Endothelial cell of umbilical vein (primary cell): Measurements from ENCODE around the gene LRRC74B. TPM values are rescaled to one million over a fixed set of nuclear protein-coding genes. Genes with fewer than 3 reads are reported as not detected.

Experiments used
- BruUV-seq: library from RNA; stranded (reverse); fragments of 400-500 nt; replicated peaks from 2 replicates; lab custom pipeline; 2021; lab: Mats Ljungman, UMichigan
- CTCF ChIA-PET: fragments of 300-600, 350-600 bp; sonication (Branson Sonifier 250); formaldehyde crosslinking; loops from one replicate; lab custom pipeline; 2021; ENCODE audit warnings: antibody characterized with exemption, inconsistent platforms; lab: Charles Lee
- POLR2A ChIA-PET: fragments of 300-600, 350-600 bp; sonication (Branson Sonifier 250); formaldehyde crosslinking; loops from one replicate; lab custom pipeline; 2021; ENCODE audit warnings: antibody characterized with exemption, inconsistent platforms; lab: Charles Lee
- DNase-seq: peaks from one replicate; pipeline ENCODE4 v3.0.0-alpha.2; 2011; ENCODE audit warnings: low read depth, low spot score
- FAIRE-seq: peaks from 2 replicates; lab custom pipeline; 2011; peaks lifted over from hg19 to GRCh38; lab: Jason Lieb, UNC
- H2AFZ ChIP-seq: 2 replicates; pipeline ENCODE4 v1.6.0; 2012; ENCODE audit warnings: low read depth, low read length, control low read depth, inconsistent platforms
- H3K27ac ChIP-seq: 2 replicates; pipeline ENCODE4 v1.5.1; 2011; ENCODE audit warnings: low read depth, mild to moderate bottlenecking, control low read depth, low read length, moderate library complexity; ENCODE audit not compliant: insufficient read depth
- H3K27me3 ChIP-seq, 2 experiments: 2 replicates each; pipeline versions ENCODE4 v1.6.0 to v1.6.1; 2011; ENCODE audit warnings: low read length in 2 of 2, mixed read lengths in 1 of 2; ENCODE audit not compliant: control insufficient read depth in 2 of 2, insufficient read depth in 2 of 2
- H3K36me3 ChIP-seq, 2 experiments: 2 replicates in 1 of 2; 3 replicates in 1 of 2; pipeline ENCODE4 v1.5.1; 2011; ENCODE audit warnings: low read length in 2 of 2, mild to moderate bottlenecking in 1 of 2, moderate library complexity in 1 of 2; ENCODE audit not compliant: control insufficient read depth in 2 of 2, insufficient read depth in 2 of 2; ENCODE audit errors: extremely low read depth in 1 of 2
- H3K4me1 ChIP-seq: 3 replicates; pipeline ENCODE4 v1.5.1; 2011; ENCODE audit warnings: mild to moderate bottlenecking, low read length; ENCODE audit not compliant: control insufficient read depth, insufficient read depth; ENCODE audit errors: extremely low read depth
- H3K4me2 ChIP-seq: 2 replicates; pipeline ENCODE4 v1.6.1; 2011; ENCODE audit warnings: low read length, control low read depth, mixed read lengths; ENCODE audit not compliant: insufficient read depth
- H3K4me3 ChIP-seq, 3 experiments: fragments of 200-600 bp in 1 of 3; sonication (generic), shearing (Covaris generic) in 1 of 3; replicated peaks in 1 of 3; 2 replicates each; pipeline ENCODE4 v1.5.1; 2011 to 2016; ENCODE audit warnings: control low read depth in 3 of 3, low read length in 3 of 3, mild to moderate bottlenecking in 2 of 3, inconsistent platforms in 1 of 3, low read depth in 1 of 3, moderate library complexity in 1 of 3; ENCODE audit not compliant: insufficient read depth in 1 of 3
- H3K79me2 ChIP-seq: 2 replicates; pipeline ENCODE4 v1.6.0; 2012; ENCODE audit warnings: low read length, inconsistent platforms; ENCODE audit not compliant: control insufficient read depth, insufficient read depth
- H3K9ac ChIP-seq: replicated peaks from 2 replicates; pipeline ENCODE3; 2011; ENCODE audit warnings: low read length, control low read depth; ENCODE audit not compliant: insufficient read depth; ENCODE audit errors: extremely low read depth
- H3K9me1 ChIP-seq: replicated peaks from 3 replicates; pipeline ENCODE4 v1.6.0; 2011; ENCODE audit warnings: mild to moderate bottlenecking, low read length; ENCODE audit not compliant: control insufficient read depth, insufficient read depth; ENCODE audit errors: extremely low read depth
- H3K9me3 ChIP-seq: replicated peaks from 2 replicates; pipeline ENCODE4 v1.5.1; 2012; ENCODE audit warnings: low read length, inconsistent platforms; ENCODE audit not compliant: control insufficient read depth, insufficient read depth
- H4K20me1 ChIP-seq: replicated peaks from 2 replicates; pipeline ENCODE3; 2011; ENCODE audit warnings: mild to moderate bottlenecking, low read length; ENCODE audit not compliant: control insufficient read depth, insufficient read depth; ENCODE audit errors: extremely low read depth
- CTCF ChIP-seq, 2 donors: IDR thresholded peaks; 1 replicate in 1 of 2; 2 replicates in 1 of 2; pipeline ENCODE4 v1.5.1; 2011; ENCODE audit warnings: low read length in 2 of 2, mild to moderate bottlenecking in 2 of 2, moderate library complexity in 2 of 2, control low read depth in 1 of 2, inconsistent platforms in 1 of 2, low read depth in 1 of 2; ENCODE audit not compliant: insufficient read depth in 1 of 2; ENCODE audit errors: extremely low read depth in 1 of 2
- EZH2 ChIP-seq: IDR thresholded peaks from 2 replicates; pipeline ENCODE4 v1.6.1; 2012; ENCODE audit warnings: borderline replicate concordance, low read depth, mild to moderate bottlenecking, moderate library complexity, low read length, inconsistent platforms; ENCODE audit not compliant: severe bottlenecking
- FOS ChIP-seq: IDR thresholded peaks from 2 replicates; pipeline ENCODE4 v1.6.1; 2011; ENCODE audit warnings: mild to moderate bottlenecking, low read length, moderate library complexity, borderline replicate concordance; ENCODE audit not compliant: insufficient read depth
- GATA2 ChIP-seq: IDR thresholded peaks from 2 replicates; pipeline ENCODE4 v1.7.0; 2011; ENCODE audit warnings: low read depth, mild to moderate bottlenecking, moderate library complexity, mixed read lengths, low read length; ENCODE audit not compliant: insufficient read length, insufficient read depth
- JUN ChIP-seq: IDR thresholded peaks from 2 replicates; pipeline ENCODE4 v1.6.1; 2011; ENCODE audit warnings: borderline replicate concordance, low read depth; ENCODE audit not compliant: insufficient read length, insufficient read depth
- MAX ChIP-seq: IDR thresholded peaks from 2 replicates; pipeline ENCODE4 v1.6.1; 2011; ENCODE audit not compliant: insufficient read depth, insufficient read length
- MYC ChIP-seq: IDR thresholded peaks from one replicate; pipeline ENCODE4 v1.6.1; 2011; ENCODE audit warnings: mild to moderate bottlenecking, low read depth, low read length
- POLR2A ChIP-seq: IDR thresholded peaks from 2 replicates; pipeline ENCODE4 v1.6.1; 2012; ENCODE audit warnings: low read depth, mild to moderate bottlenecking, control low read depth, low read length
- POLR2AphosphoS5 ChIP-seq: IDR thresholded peaks from 2 replicates; pipeline ENCODE4 v1.6.1; 2012; ENCODE audit warnings: low read depth, mild to moderate bottlenecking, control low read depth, low read length, moderate library complexity; ENCODE audit not compliant: insufficient read depth
- dilution Hi-C: fragments of 300-500 bp; cut with MboI; formaldehyde crosslinking; loops from one replicate; pipeline ENCODE4 v1.15.0; 2019; ENCODE audit warnings: low sequenced_read_pairs; ENCODE audit not compliant: extremely low pct_ligation_motif_present
- intact Hi-C: fragments of 100-400 bp; cut with micrococcal nuclease; formaldehyde crosslinking; loops from one replicate; pipeline ENCODE4 v1.10.0; 2022
- polyA plus RNA-seq, 4 experiments: library from polyadenylated mRNA; depleted of rRNA in 3 of 4; stranded (reverse) in 3 of 4; unstranded in 1 of 4; fragments of >200 nt; gene quantifications; 2 replicates each; pipeline versions ENCODE4 v1.2.1 to v1.2.3, GENCODE V29; 2011 to 2012; ENCODE audit warnings: missing spikeins in 1 of 4
- total RNA-seq: library from RNA; stranded (reverse); gene quantifications from 2 replicates; pipeline ENCODE4 v1.2.3, GENCODE V29; 2021

The LRRC74B gene
- total and polyA plus RNA-seq, 2 donors (not counting 3 experiments of a cell fraction or from before 2014, with no cell fraction given): not detected

- Histone ChIP-seq H3K4me2 (no peak overlapping the region), H3K9ac (no peak overlapping the region), H3K36me3 (no peaks in the 10 kb centered on the region), H3K79me2 (no peaks in the 10 kb centered on the region), H3K4me3 (no peak overlapping the region), H3K27me3 (peaks cover 27 to 29% of the 10 kb centered on the region in 2 experiments), H3K9me3 (no peaks in the 10 kb centered on the region), H3K27ac (no peak overlapping the region), H4K20me1 (no peaks in the 10 kb centered on the region), H2AFZ (no peak overlapping the region), H3K4me1 (no peaks in the 10 kb centered on the region), H3K9me1 (no peaks in the 10 kb centered on the region)
- FAIRE-seq (no peak), DNase-seq (no peak)
- POLR2A ChIA-PET: no interaction called here
- dilution Hi-C loops: no loop called here
- CTCF ChIA-PET: no interaction called here
- no TSS peak for BruUV-seq
- intact Hi-C loops: no loop called here
- TF ChIP-seq MYC: no peak
Measured at GRCh38 chr22:21033895-21034294, 11.9 kb upstream of the LRRC74B start.

GRCh38 chr22:21034989-21035388, 10.8 kb upstream of the LRRC74B start:
- Histone ChIP-seq H3K36me3 (no peaks in the 10 kb centered on the region), H3K79me2 (no peaks in the 10 kb centered on the region), H3K27me3 (peaks cover 27 to 29% of the 10 kb centered on the region in 2 experiments), H4K20me1 (no peaks in the 10 kb centered on the region), H3K4me1 (no peaks in the 10 kb centered on the region), H3K9me1 (no peaks in the 10 kb centered on the region), H3K9ac (no peak overlapping the region), H3K4me2 (no peak overlapping the region), H3K9me3 (no peaks in the 10 kb centered on the region), H3K4me3 (no peak overlapping the region), H3K27ac (no peak overlapping the region), H2AFZ (no peak overlapping the region)
- no peak for FAIRE-seq
- DNase-seq: no peak
- no peak for TF ChIP-seq EZH2
- no peak for TF ChIP-seq POLR2AphosphoS5
- no peak for TF ChIP-seq FOS
- TF ChIP-seq MAX: no peak
- no peak for TF ChIP-seq JUN
- TF ChIP-seq MYC: no peak
- TF ChIP-seq CTCF (IDR thresholded peaks at IDR 0.05; ENCODE audit: extremely low read depth in 1 of 2, insufficient read depth in 1 of 2, low read depth in 1 of 2, low read length in 2 of 2): no peak
- TF ChIP-seq POLR2A: no peak
- TF ChIP-seq GATA2: no peak
- BruUV-seq: no TSS peak
- dilution Hi-C loops: no loop called here
- intact Hi-C loops: no loop called here
- CTCF ChIA-PET: no interaction called here
- POLR2A ChIA-PET: no interaction called here
